GM12873 (cell line): Measurements from ENCODE around the gene INTS1.

Experiments used
- CTCF ChIP-seq: IDR thresholded peaks from 2 replicates; pipeline ENCODE4 v1.5.1; 2012; ENCODE audit warnings: low read depth, mild to moderate bottlenecking, moderate library complexity, low read length, control low read depth; ENCODE audit not compliant: insufficient read depth; ENCODE audit errors: missing control alignments

The INTS1 gene

DNA sequence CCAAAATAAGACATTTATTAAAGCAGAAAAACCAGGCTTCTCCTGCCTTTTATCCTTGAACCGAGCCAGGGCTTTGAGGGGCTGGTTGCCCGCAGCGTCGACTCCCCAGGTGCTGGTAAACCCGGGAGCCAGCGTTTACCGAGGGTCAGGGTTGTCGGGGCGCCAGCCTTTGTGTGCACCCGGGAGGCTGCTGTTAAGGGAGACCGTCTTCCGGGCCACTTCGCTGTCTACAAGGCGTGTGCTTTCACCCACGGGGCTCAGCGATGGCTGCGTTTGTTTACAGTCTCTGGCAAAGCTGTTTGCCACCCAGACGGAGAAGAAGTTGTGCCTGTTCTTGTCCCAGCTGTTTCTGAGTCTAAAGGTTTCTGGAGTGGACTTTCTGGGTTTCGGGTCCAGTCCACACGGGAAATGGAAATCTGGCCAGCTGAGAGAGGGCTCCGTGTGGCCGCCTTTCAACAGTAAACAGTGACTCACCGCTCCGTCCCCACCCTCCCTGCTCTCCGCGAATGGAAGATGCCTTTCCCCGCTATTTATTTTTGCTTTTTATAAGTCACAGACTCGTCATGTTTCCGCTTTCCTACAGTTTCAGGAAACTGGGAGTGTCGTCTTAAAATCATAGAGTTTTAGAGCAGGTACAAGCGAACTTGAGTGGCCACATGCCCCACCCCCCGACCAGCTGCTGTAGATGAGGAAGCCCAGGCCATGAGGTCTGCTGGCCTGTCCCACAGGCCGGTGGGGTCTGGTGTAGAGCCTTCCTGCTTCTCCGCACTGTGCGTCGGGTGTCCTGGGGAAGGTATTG is 28.5 kb upstream of the INTS1 start:
- no peak for TF ChIP-seq CTCF

GRCh38 chr7:1531979-1532455 is 27.8 kb upstream of the INTS1 start:
- no peak for TF ChIP-seq CTCF

GRCh38 chr7:1531263-1531978 is 27.2 kb upstream of the INTS1 start:
- TF ChIP-seq CTCF, result no peak

GRCh38 chr7:1530946-1531262 is 26.7 kb upstream of the INTS1 start:
- no peak for TF ChIP-seq CTCF

GRCh38 chr7:1529383-1530116 is 25.4 kb upstream of the INTS1 start:
- TF ChIP-seq CTCF, result no peak

- no peak for TF ChIP-seq CTCF
These were observed 22.1 kb upstream of the INTS1 start for GRCh38 chr7:1526271-1526754.

DNA sequence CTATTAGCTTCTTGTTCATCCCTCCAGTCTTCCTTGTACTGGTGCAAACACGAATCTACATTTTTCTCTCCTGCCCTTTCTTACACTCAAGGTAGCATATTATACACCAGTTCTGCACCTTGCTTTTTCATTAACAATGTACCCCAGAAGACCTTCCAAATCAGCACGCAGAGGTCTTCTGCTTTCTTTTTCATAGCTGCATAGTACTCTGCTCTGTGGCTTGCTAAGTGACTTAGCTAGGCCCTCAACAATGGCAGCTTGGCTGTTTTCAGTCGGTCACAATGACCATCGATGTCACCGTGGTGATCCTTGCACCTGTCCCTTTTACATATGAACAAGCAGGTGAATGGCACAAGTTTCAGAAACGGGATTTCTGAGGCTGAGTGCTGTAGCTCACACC is 21.2 kb upstream of the INTS1 start:
- TF ChIP-seq CTCF, result no peak
